GM19238 (cell line): Measurements from ENCODE around the gene MYL6B.
"Not testable (repeated sequence)": the region's sequence is repeated elsewhere in the genome, so short reads cannot be mapped to it uniquely, and the experiment has no call there.

ENCODE experiments used
- DNase-seq: peaks from one replicate; pipeline ENCODE4 v3.0.0; 2011; ENCODE audit warnings: low spot score; ENCODE audit not compliant: insufficient read length

The MYL6B gene

GRCh38 chr12:56152132-56152755 lies at the start of gene MYL6B:
Gene MYL6B (plus strand): TSS chr12:56152587. CDS start chr12:56153919, 1,332 bp downstream.
- peak; percentile 90 for DNase-seq

DNA sequence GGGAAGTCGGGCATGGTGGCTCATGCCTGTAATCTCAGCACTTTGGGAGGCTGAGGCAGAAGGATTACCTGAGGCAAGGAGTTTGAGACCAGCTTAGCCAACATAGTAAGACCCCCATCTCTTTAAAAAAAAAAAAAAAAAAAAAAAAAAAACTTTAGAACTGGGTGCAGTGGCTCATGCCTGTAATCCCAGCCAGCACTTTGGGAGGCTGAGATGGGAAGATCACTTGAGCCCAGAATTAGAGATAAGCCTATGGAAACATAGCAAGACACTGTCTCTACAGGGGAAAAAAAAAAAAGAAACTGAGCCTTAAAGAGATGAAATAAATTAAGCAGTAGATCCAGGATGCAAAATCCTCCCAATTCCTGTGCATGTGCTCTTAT lies 49.7 kb upstream of the MYL6B start:
- no peak for DNase-seq

DNA sequence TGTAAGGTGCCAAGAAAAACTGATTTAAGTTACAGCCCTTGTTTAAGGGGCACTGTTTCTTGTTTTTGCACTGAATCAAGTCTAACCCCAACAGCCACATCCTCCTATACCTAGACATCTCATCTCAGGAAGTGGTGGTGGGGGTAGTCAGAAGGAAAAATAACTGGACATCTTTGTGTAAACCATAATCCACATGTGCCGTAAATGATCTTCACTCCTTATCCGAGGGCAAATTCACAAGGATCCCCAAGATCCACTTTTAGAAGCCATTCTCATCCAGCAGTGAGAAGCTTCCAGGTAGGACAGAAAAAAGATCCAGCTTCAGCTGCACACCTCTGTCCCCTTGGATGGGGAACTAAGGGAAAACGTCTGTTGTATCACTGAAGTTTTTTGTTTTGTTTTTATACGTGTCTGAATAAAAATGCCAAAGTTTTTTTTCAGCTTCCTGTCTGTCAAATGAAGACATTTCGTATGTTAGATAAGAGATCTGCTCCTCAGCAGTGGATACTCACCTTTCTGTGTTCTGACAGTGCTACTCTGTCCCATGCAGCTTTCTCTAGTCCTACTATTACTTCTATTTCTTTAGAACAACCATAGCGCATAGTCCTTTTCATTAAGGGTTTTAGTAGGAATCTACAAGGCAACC lies 49.2 kb upstream of the MYL6B start:
- DNase-seq: no peak

DNA sequence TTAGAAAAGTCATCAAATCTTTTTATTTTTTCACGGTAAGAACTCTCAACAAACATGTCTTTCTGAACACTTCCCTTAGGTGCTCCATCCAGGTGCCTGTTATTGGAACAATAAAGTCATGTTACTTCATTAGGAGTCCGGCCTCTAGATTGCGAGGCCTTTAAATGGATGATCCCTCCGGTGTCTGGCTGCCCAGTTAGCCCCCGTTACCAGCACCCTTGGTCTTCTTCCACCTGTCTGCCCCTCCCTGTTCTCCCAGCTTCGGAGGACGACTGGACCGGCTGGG lies 48.6 kb upstream of the MYL6B start:
- DNase-seq: no peak

GRCh38 chr12:56104109-56104814 lies 48.1 kb upstream of the MYL6B start, which contains the start of gene PA2G4:
Gene PA2G4 (plus strand): TSS chr12:56104559. CDS start chr12:56104738, 179 bp downstream.
- peak; percentile 95 for DNase-seq

- no peak for DNase-seq
Observed at GRCh38 chr12:56104815-56105608, 47.4 kb upstream of the MYL6B start.

- DNase-seq: no peak
Observed at GRCh38 chr12:56105609-56105902, 46.8 kb upstream of the MYL6B start.

- no peak for DNase-seq
Observed at GRCh38 chr12:56107242-56107641, 45.1 kb upstream of the MYL6B start.

- no peak for DNase-seq
Observed at GRCh38 chr12:56110571-56110970, 41.8 kb upstream of the MYL6B start.

- no peak for DNase-seq
Observed at GRCh38 chr12:56114084-56114483, 38.3 kb upstream of the MYL6B start.

DNA sequence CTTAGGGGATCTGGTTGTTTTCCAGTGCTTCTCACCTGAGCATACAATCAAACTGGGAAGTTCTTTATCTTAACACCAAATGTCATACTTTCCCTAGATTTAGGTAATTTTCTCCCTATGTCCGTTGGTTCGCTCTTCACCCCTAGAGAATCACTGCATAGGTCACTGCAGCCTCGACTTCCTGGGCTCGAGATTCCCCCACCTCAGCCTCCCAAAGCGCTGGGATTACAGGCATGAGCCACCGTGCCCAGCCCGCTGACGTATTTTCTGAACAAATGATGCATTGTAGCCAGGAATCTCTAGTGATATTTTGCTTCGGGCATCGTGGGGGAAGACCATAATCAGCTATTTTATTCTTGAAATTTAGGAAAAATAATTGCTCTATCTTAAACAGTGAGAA lies 37.1 kb upstream of the MYL6B start:
- DNase-seq: no peak

GRCh38 chr12:56116267-56117081 lies 35.9 kb upstream of the MYL6B start, which contains the start of gene RPL41:
Gene RPL41 (plus strand): TSS chr12:56116633.
- peak; percentile 61 for DNase-seq

DNA sequence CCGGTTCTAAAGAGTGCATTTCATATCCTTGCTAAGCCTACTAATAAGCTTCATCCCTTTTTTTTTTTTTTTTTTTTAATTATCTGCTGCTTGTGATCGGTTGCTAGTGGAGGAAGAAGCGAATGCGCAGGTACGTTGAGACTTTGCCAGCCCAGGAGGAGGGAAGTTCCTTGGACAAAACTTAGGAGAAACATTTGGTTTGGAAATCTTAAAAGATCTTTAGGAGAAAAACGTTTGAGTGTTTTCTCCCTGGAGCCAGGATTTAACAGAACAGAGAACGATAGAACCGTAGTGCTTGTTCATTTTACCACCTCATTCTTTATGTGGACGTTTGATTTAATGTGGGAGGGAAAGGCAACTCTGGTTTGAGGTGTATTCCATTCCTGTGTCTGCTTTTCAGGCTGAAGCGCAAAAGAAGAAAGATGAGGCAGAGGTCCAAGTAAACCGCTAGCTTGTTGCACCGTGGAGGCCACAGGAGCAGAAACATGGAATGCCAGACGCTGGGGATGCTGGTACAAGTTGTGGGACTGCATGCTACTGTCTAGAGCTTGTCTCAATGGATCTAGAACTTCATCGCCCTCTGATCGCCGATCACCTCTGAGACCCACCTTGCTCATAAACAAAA lies 35.2 kb upstream of the MYL6B start:
- DNase-seq: not testable (repeated sequence)

- DNase-seq: peak; percentile 81
Observed at GRCh38 chr12:56117778-56118687, 34.4 kb upstream of the MYL6B start, which contains the start of gene ZC3H10. Gene ZC3H10 (plus strand): TSS chr12:56118266. CDS start chr12:56120563, 2,297 bp downstream.

DNA sequence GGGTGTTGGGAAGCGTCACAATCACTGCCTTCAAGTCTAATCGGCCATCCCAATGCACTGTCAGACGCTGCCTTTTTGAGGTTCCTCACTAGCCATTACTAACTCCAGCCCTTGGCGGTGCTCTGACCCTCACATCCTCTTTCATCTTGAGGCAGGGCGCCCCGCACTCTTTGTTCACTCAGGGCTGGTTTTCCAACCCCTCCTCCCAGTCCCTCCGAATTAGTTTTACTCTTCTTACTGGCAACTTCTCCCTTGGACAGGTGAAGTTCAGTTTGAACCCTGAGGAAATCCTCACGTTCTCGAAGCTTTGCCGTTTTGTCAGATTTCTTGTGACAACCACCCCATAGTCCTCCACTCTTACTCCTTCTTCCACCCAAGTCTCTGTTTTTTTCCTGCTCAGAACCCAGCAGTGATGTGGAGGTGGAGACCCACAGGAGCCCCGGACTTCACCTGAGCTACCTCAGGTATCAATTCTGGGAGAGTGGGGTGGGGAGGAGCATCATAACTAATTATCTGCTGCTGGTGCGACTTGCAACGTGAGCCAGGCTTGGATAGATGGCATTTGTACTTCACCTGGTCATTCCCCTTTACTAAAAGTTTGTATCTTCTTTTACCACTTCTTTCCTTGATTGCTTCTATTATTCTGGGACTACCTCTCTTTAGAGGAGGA lies 33.6 kb upstream of the MYL6B start:
- no peak for DNase-seq

DNA sequence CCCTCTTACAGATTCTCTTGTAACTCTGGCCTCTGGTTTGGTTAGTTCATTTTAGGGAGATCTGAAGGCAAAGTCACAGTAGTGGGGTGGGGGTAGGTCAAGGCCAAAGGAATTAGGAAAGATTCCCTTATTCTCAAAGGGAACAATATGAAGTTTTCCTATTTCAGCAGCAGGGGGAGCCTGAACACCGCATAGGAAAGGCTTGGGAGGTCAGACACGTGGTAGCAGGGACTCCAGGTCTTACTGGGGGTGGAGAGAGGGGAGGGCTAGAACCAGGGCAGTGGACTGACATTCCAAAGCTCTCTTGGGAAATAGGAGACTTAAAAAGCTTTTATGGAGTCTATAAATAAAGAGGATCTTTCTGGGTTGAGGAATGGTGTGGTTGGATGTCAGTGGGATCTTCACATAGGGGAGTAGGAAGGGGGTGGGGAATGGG lies 33.0 kb upstream of the MYL6B start:
- DNase-seq: no peak

- DNase-seq: no peak
Observed at GRCh38 chr12:56120158-56120846, 32.1 kb upstream of the MYL6B start.

GRCh38 chr12:56121204-56121870 lies 31.1 kb upstream of the MYL6B start:
- no peak for DNase-seq
